ENCODE measurements around the gene CD96.
"Not testable (repeated sequence)": the region's sequence is repeated elsewhere in the genome, so short reads cannot be mapped to it uniquely, and the experiment has no call there.

The CD96 gene

GRCh38 chr3:111561902-111562301 lies 19.9 kb downstream of the CD96 start:
- DNase-seq (ENCODE audit: extremely low read depth in 1 of 2, low read depth in 1 of 2): not testable (repeated sequence)

- DNase-seq (ENCODE audit: extremely low read depth in 1 of 2, low read depth in 1 of 2): no peak
Observed at GRCh38 chr3:111566844-111567243, 24.8 kb downstream of the CD96 start.

- no peak for DNase-seq (ENCODE audit: extremely low read depth in 1 of 2, low read depth in 1 of 2)
Observed at GRCh38 chr3:111568355-111568754, 26.4 kb downstream of the CD96 start.

- DNase-seq (ENCODE audit: extremely low read depth in 1 of 2, low read depth in 1 of 2): no peak
Observed at GRCh38 chr3:111568911-111569310, 26.9 kb downstream of the CD96 start.

GRCh38 chr3:111570404-111571030 lies 28.5 kb downstream of the CD96 start:
- no peak for DNase-seq (ENCODE audit: extremely low read depth in 1 of 2, low read depth in 1 of 2)

- no peak for DNase-seq (ENCODE audit: extremely low read depth in 1 of 2, low read depth in 1 of 2)
Observed at GRCh38 chr3:111571282-111571681, 29.3 kb downstream of the CD96 start.

- no peak for DNase-seq (ENCODE audit: extremely low read depth in 1 of 2, low read depth in 1 of 2)
Observed at GRCh38 chr3:111571907-111572460, 30.0 kb downstream of the CD96 start.

- no peak for DNase-seq (ENCODE audit: extremely low read depth in 1 of 2, low read depth in 1 of 2)
Observed at GRCh38 chr3:111577113-111577512, 35.1 kb downstream of the CD96 start.

GRCh38 chr3:111577798-111578685 lies 36.0 kb downstream of the CD96 start:
- DNase-seq (ENCODE audit: extremely low read depth in 1 of 2, low read depth in 1 of 2): no peak

- no peak for DNase-seq (ENCODE audit: extremely low read depth in 1 of 2, low read depth in 1 of 2)
Observed at GRCh38 chr3:111578867-111579266, 36.9 kb downstream of the CD96 start.

- DNase-seq (ENCODE audit: extremely low read depth in 1 of 2, low read depth in 1 of 2): no peak
Observed at GRCh38 chr3:111579495-111579894, 37.5 kb downstream of the CD96 start.

GRCh38 chr3:111581403-111582119 lies 39.6 kb downstream of the CD96 start:
- DNase-seq (ENCODE audit: extremely low read depth in 1 of 2, low read depth in 1 of 2): no peak

GRCh38 chr3:111582120-111582474 lies 40.1 kb downstream of the CD96 start:
- DNase-seq (ENCODE audit: extremely low read depth in 1 of 2, low read depth in 1 of 2): no peak

- no peak for DNase-seq (ENCODE audit: extremely low read depth in 1 of 2, low read depth in 1 of 2)
Observed at GRCh38 chr3:111584744-111585143, 42.7 kb downstream of the CD96 start.

- DNase-seq (ENCODE audit: extremely low read depth in 1 of 2, low read depth in 1 of 2): no peak
Observed at GRCh38 chr3:111585217-111585616, 43.2 kb downstream of the CD96 start.

GRCh38 chr3:111588527-111588926 lies 46.5 kb downstream of the CD96 start:
- DNase-seq (ENCODE audit: extremely low read depth in 1 of 2, low read depth in 1 of 2): no peak

GRCh38 chr3:111589303-111590142 lies 47.5 kb downstream of the CD96 start:
- DNase-seq (ENCODE audit: extremely low read depth in 1 of 2, low read depth in 1 of 2): no peak

- DNase-seq (ENCODE audit: extremely low read depth in 1 of 2, low read depth in 1 of 2): no peak
Observed at GRCh38 chr3:111590143-111590491, 48.1 kb downstream of the CD96 start.

GRCh38 chr3:111591555-111591954 lies 49.6 kb downstream of the CD96 start:
- DNase-seq (ENCODE audit: extremely low read depth in 1 of 2, low read depth in 1 of 2): no peak

GRCh38 chr3:111592143-111592542 lies 50.1 kb downstream of the CD96 start:
- no peak for DNase-seq (ENCODE audit: extremely low read depth in 1 of 2, low read depth in 1 of 2)

- DNase-seq (ENCODE audit: extremely low read depth in 1 of 2, low read depth in 1 of 2): no peak
Observed at GRCh38 chr3:111592936-111593335, 50.9 kb downstream of the CD96 start.
